GM20000 (cell line): ENCODE measurements around the gene OR7D2.

Experiments
- DNase-seq: peaks from one replicate; pipeline ENCODE4 v3.0.0; 2012; ENCODE audit warnings: low spot score
- TF ChIP-seq, protein P1 (sequence below): IDR thresholded peaks from 2 replicates; pipeline ENCODE4 v1.5.1; 2012; ENCODE audit warnings: mild to moderate bottlenecking, control low read depth; ENCODE audit errors: extremely low read depth, missing control alignments

The OR7D2 gene

DNA sequence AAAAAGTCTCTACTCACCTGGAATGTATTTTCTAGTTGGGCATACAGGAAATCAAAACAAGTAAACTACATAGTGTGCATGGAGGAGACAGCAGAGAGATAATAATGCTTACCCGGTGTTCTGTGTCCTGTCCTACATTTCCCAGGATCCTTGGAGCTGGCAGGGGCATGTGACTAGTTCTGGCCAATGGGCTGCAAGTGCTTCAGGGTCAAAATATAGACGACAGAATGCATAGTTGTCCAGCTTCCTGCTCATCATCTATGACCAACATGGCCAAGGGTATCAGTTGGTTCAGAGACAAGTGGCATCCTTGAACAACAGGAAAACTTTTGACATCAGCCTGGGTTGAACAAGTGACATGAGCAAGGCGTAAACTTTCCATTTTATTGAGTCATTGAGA, 30.1 kb upstream of the OR7D2 start:
- TF ChIP-seq, protein P1, sequence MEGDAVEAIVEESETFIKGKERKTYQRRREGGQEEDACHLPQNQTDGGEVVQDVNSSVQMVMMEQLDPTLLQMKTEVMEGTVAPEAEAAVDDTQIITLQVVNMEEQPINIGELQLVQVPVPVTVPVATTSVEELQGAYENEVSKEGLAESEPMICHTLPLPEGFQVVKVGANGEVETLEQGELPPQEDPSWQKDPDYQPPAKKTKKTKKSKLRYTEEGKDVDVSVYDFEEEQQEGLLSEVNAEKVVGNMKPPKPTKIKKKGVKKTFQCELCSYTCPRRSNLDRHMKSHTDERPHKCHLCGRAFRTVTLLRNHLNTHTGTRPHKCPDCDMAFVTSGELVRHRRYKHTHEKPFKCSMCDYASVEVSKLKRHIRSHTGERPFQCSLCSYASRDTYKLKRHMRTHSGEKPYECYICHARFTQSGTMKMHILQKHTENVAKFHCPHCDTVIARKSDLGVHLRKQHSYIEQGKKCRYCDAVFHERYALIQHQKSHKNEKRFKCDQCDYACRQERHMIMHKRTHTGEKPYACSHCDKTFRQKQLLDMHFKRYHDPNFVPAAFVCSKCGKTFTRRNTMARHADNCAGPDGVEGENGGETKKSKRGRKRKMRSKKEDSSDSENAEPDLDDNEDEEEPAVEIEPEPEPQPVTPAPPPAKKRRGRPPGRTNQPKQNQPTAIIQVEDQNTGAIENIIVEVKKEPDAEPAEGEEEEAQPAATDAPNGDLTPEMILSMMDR = no peak
- no peak for DNase-seq

- DNase-seq = no peak
- TF ChIP-seq, protein P1 = no peak
Observed at GRCh38 chr19:9149997-9150396, 28.8 kb upstream of the OR7D2 start.

- DNase-seq = no peak
- TF ChIP-seq, protein P1 = no peak
Observed at GRCh38 chr19:9150650-9151049, 28.1 kb upstream of the OR7D2 start.

- TF ChIP-seq, protein P1 = no peak
- DNase-seq = no peak
Observed at GRCh38 chr19:9151367-9151766, 27.4 kb upstream of the OR7D2 start.

- TF ChIP-seq, protein P1 = no peak
- DNase-seq = no peak
Observed at GRCh38 chr19:9155591-9155990, 23.2 kb upstream of the OR7D2 start.

- TF ChIP-seq, protein P1 = no peak
- no peak for DNase-seq
Observed at GRCh38 chr19:9156304-9156703, 22.5 kb upstream of the OR7D2 start.

GRCh38 chr19:9159891-9160290, 18.9 kb upstream of the OR7D2 start:
- TF ChIP-seq, protein P1 = no peak
- DNase-seq = no peak
